GM19193 (cell line): ENCODE results near the gene KLHDC3.

Experiments
- POLR2A ChIP-seq: IDR thresholded peaks from 4 replicates; pipeline ENCODE4 v1.6.1; 2011; ENCODE audit not compliant: insufficient read depth, insufficient read length; ENCODE audit errors: extremely low read depth

KLHDC3 gene

DNA sequence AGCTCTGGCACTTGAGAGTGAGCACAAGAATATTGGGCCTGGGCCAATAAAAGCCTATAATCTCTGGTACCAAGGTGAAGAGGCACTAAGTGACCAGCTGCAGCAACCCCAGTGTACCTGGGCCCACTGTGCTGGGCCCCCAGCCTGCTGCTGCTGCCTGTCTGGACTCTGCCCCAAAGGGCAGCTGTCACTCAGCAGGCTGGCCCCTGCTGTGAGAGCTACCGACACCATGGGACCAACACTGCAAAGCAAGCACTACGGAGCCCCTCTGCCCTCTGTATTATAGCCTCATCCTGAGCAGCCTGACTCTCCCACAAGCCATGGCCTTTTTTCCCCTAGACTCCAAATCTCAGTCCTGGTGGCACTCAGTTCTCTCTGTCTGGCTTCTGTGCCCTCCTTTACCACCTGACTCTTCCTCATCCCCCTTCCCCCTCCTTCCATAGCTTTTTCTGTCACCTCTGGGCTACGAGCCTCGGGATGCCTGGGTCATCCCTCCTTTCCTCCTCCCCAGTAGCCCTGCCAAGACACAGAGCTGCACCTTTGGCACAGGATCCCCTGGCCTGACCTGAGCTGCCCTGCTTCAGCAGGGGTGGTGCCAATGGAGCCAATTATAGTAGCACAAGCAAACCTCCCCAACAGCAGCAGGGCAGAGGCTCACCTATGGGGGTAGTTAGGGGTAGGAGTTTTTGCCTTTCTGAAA lies 21.6 kb downstream of the KLHDC3 start:
- no peak for TF ChIP-seq POLR2A

DNA sequence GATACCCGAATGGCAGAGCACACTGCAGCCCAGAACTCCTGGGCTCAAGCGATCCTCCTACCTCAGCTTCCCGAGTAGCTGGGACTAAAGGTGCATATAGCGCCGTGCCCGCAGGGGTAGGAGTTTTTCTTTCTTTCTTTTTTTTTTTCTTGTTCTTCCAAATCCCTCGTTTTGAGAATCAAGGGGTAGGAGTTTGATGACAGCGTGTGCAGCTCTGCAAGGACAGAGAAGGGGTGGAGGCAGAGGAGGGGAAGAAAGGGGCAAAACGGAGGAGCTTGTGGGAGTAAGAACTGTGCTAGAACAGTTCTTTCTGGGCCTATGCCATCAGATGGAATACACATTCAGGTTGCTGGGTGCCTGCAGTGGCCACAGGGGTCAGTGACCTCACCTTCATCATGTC lies 22.7 kb downstream of the KLHDC3 start:
- no peak for TF ChIP-seq POLR2A

DNA sequence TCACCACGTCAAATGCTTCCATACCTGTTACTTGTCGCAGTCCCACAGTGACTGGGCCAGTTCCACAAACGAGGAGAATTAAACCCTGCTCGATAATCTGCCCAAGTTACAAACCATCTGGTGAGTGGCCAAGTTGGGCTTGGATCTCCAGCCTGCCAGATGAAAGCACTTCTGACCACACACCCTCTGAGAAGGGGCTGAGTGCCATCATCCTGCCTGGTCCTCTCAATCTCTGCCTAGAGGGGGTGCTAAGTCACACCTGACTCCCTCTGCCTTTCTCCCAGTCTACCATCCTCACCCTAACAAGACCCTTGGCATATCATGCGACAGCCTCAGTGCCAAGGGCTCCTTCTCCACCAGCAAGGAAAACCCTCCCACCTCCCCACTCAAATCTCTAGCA lies 23.1 kb downstream of the KLHDC3 start:
- TF ChIP-seq POLR2A = no peak

DNA sequence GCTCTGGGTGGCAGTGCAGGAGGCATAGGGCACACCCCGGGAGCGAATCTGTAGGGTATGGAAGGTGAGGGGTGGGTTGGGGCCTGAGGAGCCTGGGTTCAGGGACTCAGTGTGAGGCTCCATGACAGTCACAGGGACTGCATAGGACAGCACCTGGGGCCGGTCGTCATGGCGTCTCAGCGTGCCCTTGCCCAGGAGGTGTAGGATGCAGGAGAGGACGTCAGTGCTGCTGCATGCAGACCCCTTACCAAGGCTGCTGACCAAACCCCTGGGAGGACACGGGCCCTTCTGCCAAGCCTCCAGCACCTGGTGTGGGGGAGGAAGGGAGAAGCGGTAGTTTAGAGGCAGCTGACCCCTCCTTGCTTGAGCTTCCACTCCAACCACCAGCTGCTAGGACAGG lies 23.7 kb downstream of the KLHDC3 start:
- no peak for TF ChIP-seq POLR2A

DNA sequence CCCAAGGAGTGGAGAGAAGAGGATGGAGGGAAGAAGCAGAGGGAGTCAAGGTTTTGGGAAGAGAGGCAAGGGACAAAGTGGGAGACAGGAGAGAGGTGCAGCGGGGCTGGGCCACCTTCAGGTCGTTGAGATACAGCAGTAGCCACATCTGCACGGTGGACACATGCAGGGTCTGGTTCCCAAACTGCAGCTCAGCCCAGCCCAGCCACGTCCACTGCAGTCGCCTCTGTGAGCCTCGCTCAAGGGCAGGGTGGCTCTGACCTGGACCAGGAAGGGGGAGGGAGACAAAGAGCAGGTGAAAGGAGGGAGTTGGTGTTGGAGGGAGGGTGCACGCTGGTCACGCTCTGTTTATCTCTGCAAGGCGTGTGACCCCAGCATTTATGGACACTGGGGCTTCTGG lies 24.7 kb downstream of the KLHDC3 start:
- TF ChIP-seq POLR2A = no peak

DNA sequence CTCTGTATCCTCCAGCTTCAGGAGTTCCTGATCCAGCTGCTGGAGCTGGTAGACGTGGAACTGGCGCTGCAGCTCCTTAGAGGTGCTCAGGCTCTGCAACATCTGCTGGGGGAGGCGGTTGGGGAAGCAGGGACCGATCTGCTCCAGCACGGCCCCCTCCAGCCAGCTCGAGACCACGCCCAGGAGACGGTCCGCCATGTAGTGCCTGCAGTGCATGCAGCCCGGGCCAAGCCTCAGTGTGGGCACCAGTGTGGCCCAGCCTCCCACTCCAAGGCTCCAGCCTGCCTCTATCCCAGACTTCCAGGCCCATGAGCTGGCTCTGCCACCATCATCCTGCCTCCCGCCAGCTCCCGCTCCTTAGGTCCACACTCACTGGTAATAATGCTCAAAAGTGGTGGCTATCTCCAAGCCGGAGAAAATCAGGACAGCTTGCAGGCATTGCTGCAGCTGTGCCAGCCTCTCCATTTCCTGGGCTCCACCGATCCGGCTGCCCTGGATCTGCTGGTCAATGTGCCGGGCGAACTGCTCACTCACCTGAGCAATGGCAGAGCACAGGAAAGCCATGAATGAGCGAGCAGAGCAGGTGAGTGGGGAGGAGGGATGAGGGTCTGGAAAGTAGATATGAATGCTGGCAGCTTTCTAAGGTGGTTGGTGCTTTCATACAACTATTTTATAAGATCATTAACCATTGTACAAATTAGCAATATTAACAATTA lies 26.7 kb downstream of the KLHDC3 start:
- no peak for TF ChIP-seq POLR2A

DNA sequence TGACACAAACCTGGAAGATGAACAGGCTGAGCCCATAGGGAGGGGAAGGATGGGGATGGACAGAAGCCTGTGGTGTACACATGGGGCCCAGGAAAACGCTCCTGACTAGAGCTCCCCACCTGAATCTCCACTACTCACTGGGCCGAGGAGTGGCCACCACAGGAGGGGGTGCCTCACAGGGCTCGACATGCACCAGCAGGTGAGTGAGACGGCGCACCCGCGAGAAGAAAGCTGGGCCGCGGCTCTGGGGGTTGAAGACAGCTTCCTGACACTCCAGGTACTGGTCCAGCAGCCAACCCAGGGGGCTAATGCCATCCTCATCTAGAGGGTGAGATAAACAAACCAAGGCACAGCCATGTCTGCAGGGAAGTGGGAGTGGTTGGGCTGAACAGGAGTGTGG lies 29.3 kb downstream of the KLHDC3 start:
- no peak for TF ChIP-seq POLR2A

DNA sequence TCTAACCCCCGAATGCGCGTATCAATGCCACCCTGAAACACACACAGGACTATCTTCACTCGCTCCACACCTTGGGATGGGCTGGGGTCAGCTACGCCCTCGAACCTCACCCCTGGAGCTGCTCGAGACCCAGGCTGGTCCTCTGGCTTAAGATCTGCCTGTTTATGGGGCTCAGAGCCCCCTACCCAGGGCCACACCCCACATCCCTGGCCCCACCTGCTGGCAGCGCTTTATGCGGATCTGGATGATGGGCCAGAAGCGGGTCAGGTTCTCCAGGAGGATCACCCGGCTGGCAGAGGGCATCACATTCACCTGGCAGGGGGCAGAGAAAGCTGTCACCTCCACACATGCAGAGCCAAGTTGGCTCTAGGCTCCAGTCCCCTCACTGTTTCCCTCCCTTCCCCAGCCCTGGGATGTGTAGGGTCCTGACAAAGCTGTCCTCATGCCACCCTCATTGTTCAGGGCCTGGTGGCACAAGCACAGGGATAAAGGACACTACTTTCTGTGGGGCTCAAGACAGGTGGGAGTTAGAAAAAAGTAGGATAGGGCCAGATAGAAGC lies 31.4 kb downstream of the KLHDC3 start:
- no peak for TF ChIP-seq POLR2A

DNA sequence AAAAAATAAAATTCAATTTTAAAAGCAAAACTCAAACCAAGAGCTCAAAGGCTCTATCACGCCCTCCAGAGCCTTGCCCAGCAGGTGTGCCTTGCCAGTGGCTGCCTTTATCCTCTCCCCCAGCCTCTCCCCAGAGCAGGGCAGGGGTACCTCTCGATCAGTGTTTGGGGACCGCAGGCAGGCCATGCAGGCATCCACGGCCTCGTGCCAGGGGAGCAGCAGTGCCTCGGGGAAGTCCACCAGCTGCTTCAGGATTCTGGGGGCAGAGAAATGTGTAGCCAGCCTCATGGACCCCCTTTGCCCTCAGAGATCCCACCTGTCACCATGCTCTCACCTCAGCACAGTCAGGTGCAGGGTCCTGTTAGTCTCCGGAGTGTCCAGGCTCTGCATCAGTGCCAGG lies 33.9 kb downstream of the KLHDC3 start:
- no peak for TF ChIP-seq POLR2A

DNA sequence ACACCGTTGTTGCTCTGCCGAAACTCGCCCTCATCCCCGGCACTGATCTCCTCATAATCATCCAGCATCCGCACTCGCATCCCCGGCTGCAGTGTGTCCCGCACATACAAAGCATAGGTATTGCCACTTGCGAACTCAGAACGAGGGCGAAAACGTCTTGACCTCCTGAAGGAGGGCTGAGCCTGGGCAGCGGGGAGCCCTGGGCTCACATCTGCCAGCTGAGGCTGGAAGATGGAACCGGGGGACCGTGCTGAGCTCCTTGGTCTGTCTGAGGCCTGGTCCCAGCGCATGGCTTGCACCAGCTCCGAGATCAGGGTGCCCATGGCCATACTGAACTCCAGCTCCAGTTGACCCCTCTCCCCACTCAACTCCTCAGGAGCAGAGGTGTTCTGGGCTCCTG lies 36.9 kb downstream of the KLHDC3 start:
- TF ChIP-seq POLR2A = no peak

DNA sequence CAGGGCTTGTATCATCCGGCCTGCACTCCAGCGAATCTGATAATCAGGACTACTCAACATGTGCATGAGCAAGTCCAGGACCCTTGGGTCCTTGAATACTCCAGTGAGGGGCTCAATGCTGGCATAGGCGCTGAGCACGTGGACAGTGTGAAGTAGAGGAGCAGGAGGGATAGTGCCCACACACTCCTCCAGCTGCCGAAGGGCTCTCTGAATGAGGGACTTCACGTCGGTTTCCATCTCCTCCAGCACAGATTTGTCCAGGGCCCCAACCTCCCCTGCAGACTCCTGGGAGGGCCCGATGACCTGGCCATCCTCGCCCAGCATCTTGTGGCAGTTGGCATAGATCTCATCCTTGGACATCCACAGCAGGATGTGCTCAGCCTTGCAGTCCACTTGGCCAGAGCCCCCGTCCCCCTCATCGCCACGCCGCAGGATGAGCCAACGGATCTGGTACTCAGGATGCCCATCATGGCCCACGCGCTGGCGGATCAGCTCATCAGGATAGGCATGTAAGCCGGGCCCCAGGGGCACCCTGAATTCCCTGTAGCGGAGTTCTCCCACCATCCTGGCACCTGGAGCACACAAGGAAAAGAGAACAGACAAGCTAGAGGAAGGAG lies 38.3 kb downstream of the KLHDC3 start:
- TF ChIP-seq POLR2A = no peak

DNA sequence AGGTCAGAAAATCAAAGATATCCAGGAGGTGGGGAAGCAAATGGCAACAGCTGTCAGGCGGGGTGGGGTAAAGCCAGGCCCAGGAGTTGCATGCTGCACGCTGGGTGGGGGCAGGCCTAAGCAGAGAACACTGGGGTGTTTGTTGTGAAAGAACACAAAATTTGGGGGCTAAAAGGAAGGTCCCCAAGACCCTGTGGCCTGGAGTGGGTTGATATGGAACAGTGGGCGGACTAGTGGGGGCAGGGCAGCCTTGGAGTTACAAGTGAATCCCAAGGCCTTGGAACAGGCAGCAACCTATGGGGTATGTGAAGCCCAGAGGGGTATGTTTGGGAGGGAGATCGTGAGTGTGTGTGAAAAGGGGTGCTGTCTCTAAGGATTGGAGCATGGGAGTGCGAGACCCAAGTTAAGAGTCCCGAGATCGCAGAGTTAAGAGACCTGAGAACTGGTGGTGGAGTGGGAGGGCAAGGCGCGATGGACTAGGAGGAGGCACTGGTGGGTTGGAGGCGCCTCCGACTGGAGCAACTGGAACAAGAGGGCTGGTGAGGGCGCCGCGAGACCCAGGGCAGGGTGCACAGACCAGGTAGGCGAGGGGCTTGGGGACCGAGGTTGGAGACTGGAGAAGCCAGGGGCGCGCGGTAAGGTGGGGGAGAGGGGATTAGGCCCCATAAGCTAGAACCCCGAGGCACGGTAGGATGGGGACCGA lies 38.9 kb downstream of the KLHDC3 start:
- no peak for TF ChIP-seq POLR2A

DNA sequence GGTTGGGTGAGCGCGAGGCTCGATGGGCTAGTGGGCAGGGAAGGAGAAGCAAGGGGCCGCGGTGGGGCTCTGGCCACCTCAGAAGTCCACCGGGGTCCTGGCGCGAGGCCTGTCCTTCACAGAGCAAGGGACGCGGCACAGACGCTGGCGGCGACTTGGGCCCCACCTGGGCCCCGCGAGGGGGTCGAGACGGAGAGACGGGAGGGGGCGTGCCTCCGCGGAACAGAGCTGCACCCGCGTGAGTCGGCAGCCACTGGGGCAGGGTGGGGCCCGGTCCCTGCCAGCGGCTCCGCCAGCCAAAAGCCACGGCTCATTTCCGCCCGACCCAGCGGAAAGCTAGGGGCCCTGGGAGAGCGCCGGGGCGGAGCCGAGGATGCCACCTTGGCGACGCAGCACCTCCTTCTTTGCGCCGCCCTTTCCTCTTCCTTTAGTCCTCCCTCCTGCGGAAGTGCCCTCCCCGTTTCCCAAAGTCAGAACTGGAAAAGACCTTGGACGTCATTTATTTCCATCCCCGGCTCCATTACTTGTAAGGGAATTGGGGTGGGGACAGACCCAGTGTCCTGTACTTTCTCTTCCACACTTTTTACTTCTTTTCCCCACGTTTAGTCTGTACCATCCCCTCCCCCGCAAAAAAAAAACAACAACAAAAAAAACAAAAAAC lies 39.6 kb downstream of the KLHDC3 start, which contains the start of gene CUL7:
CUL7 (minus strand) TSS at position 307 of the 661 bp plus-strand sequence. CDS start 1,063 bp downstream, outside the sequence.
- TF ChIP-seq POLR2A = peak; percentile 87

DNA sequence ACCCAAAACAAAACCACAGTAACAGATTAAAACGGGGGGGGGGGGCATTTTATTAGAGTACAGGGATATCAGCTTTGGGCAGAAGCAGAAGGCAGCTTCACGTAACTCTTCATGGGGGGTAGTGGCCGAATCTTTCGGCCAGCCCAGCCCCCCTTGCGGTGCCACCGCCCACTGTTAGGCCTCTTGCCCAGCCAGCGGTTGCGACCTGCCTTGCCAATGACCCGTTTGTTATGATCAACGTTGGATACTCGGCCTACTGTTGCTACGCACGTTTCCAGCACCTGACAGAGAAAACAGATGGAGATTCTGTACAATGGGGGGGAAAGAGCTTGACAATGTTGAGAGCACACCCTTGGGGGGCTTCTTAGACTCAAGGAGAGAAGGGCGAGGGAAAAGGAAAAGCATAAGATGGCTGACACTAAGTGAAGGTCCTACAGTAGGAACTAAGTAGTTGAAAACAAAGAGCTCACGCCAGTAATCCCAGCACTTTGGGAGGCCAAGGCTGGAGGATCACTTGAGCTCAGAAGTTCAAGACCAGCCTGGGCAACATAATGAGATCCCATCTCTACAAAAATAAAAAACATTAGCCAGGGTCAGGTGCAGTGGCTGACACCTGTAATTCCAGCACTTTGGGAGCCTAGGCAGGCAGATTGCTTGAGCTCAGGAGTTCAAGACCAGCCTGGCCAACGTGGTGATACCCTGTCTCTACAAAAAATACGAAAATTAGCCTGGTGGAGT lies 40.3 kb downstream of the KLHDC3 start:
- no peak for TF ChIP-seq POLR2A

DNA sequence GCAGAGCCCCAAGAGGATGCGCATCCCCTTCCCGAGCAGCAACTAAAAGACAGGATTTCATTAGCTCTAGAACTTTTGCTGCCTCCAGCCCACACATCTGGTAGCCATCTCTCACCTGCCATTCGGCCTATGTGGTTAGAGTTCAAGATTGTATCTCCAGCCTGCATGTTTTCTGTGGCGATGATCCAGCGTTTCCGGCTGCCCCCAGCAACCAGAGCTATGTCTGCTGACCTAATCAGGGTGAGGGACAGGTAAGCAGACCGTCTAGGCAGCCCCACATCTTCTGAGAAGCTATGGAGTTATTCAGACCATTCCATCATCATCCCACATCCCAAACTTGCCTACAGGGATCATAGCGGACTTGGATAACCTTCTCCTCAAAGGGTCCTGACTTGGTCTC lies 41.9 kb downstream of the KLHDC3 start:
- TF ChIP-seq POLR2A = no peak

DNA sequence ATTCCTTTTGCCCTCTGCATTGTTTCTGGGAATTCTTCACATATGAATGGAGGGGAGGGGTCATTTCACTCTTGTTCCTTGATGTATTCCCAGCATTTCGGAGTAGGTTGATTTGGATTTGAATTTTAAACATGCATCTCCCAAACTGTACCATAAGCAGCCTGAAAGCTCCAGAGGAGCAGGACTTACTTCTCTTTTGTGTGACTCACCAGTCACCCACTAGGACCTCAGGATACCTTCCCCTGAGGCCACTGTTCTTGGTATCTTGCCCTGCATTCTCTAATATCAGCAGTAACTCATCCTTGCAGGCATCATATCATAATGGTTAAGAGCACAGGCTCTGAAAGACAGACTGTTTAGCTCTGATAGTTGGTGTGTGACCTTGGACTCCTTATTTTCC lies 44.5 kb downstream of the KLHDC3 start:
- TF ChIP-seq POLR2A = no peak
